Sigmoid colon (tissue), 3 donors: ENCODE results near the gene POC1B.

ENCODE experiments used
- CTCF ChIP-seq, 4 experiments: fragments of 450-650 bp in 3 of 4; fragments of 200-600 bp in 1 of 4; IDR thresholded peaks; one replicate each; pipeline ENCODE4 v1.5.1; 2016 to 2019; ENCODE audit warnings: antibody characterized with exemption in 4 of 4, mild to moderate bottlenecking in 3 of 4, moderate library complexity in 2 of 4
- POLR2A ChIP-seq, 2 donors: fragments of 450-650 bp; IDR thresholded peaks; one replicate each; pipeline ENCODE4 v1.6.1; 2016; ENCODE audit warnings: antibody characterized with exemption in 2 of 2, mild to moderate bottlenecking in 2 of 2, moderate library complexity in 2 of 2

GRCh38 chr12:89456565-89456964 is 69.3 kb downstream of the POC1B start:
- TF ChIP-seq POLR2A (IDR thresholded peaks at IDR 0.05), result no peak
- TF ChIP-seq CTCF (IDR thresholded peaks at IDR 0.05), result no peak
